Aortic smooth muscle cell (primary cell): ENCODE results near the gene SLC35E4. TPM values are rescaled to one million over a fixed set of nuclear protein-coding genes. Genes with fewer than 3 reads are reported as not detected.

Experiments used
- total RNA-seq: library from RNA; depleted of rRNA; stranded (reverse); fragments of >200 nt; gene quantifications from 2 replicates; pipeline ENCODE4 v1.2.3, GENCODE V29; 2014

Gene SLC35E4, protein sequence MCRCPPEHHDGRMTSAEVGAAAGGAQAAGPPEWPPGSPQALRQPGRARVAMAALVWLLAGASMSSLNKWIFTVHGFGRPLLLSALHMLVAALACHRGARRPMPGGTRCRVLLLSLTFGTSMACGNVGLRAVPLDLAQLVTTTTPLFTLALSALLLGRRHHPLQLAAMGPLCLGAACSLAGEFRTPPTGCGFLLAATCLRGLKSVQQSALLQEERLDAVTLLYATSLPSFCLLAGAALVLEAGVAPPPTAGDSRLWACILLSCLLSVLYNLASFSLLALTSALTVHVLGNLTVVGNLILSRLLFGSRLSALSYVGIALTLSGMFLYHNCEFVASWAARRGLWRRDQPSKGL
- total RNA-seq = 15.2 and 18.9 TPM in 2 replicates

DNA sequence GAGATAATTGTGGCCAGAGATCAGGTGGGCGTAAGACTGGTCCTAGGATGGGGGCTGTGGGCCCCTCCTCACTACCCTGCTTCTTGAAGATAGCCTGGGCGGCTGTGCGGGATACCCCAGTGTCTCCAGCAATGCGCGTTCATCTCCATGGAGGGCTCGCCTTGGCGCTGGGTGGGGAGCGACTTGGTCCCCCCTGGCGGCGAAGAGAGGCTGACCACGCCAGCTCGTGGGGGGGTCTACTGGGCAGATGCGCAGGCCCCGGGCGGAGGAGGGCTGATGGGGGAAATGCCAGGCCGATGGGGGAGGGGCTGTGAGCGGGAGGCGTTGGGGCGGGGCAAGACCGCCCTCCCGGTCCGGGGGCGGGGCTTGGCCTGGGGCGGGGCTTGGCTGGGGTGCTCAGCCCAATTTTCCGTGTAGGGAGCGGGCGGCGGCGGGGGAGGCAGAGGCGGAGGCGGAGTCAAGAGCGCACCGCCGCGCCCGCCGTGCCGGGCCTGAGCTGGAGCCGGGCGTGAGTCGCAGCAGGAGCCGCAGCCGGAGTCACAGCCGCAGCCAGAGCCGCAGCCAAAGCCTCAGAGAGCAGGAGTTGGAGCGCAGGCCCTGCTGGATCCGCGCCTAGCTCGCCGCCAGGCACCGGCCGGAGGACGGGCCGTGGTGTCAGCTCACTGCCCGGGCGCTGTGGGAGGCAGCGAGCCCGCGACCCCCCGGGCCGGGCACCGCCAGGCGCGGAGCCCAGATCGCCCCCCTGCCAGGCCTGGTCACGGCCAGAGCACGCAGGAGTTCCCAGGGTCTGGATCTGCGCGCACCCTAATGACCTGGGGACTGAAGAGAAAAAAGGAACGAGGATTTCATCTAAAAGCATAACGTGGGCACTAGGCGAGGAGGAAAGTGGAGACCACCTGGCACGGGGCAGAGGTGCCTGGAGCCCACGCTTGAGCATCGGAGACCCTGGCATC is at the start of gene SLC35E4:
Gene SLC35E4, plus strand, starts transcription at position 509 of the 953 bp plus-strand sequence. CDS start 670 bp downstream, outside the sequence.

DNA sequence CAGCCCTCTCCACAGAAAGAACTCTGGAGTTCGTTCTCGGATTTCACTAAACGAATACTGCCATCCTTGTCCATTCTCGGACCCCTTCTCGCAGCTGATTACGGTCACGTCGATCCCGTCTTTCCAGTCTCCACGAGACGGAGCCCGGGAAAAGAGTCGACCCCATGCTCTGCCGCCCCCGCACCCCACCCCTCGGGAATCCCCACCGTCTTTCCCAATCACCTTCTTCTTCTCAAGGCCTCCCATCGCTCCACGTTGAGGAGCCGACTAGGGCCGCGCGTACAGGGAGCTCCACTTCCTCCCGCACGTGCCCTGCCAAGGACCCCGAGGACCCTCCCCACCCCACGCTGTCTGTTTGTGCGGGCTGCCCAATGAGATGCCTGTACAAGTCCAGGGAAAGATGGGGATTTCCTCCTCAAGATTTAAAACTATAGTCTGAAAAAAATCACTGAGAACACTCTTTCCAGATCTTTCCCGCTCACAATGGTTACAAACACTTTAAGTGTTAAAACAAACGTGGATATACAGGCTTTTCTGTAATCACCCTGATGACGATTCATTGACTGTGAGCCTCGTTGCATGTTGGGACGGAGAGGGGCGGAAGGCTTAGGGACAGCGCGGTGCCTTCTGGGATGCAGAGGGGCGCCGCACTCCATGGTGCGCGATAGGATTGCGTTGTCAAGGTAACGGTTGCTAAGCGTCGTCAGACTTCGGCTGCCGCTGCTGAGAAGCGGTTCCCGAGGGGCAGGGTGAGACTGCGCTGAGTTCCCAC is 43.8 kb upstream of the SLC35E4 start, which contains the start of gene PES1:
Gene PES1, minus strand, starts transcription at position 323 of the 772 bp plus-strand sequence. Its CDS starts 77 bp downstream, at position 246.

DNA sequence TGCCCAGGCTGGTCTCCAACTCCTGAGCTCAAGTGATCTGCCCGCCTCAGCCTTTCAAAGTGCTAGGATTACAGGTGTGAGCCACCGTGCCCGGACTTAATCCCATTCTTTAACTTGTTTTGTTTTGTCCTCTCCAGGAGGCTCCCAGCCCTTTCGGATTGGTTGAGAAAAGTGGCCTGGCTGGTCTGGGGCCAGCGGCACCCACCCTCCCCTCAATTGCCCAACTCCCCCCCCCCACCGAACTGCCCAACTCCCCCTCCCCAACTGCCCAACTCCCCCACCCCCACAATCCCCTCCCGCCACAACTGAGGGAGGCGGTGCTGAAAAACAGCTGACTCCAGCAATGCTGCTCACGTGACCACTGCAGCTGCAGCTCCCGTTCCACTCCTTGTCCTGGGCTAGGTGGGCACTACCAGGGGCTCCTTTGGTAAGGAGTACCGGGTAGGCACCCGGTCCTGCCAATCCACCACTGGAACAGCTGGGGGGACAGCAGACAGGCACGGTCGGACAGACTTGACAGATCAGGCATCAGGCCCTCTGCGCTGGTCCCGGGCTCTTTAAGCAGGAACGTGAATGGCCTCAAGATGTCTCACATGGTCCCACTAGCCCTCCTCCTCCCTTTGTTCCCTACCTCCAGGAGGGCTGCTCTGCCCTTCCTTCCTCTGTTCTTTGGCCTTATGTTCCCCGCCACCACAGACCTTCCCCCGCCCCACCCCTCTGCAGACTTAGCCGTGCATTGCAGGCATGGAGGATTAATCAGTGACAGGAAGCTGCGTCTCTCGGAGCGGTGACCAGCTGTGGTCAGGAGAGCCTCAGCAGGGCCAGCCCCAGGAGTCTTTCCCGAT is 28.9 kb upstream of the SLC35E4 start, which contains the start of gene TCN2:
Gene TCN2, plus strand, starts transcription at position 720 of the 845 bp plus-strand sequence. CDS start 158 bp downstream, outside the sequence.

DNA sequence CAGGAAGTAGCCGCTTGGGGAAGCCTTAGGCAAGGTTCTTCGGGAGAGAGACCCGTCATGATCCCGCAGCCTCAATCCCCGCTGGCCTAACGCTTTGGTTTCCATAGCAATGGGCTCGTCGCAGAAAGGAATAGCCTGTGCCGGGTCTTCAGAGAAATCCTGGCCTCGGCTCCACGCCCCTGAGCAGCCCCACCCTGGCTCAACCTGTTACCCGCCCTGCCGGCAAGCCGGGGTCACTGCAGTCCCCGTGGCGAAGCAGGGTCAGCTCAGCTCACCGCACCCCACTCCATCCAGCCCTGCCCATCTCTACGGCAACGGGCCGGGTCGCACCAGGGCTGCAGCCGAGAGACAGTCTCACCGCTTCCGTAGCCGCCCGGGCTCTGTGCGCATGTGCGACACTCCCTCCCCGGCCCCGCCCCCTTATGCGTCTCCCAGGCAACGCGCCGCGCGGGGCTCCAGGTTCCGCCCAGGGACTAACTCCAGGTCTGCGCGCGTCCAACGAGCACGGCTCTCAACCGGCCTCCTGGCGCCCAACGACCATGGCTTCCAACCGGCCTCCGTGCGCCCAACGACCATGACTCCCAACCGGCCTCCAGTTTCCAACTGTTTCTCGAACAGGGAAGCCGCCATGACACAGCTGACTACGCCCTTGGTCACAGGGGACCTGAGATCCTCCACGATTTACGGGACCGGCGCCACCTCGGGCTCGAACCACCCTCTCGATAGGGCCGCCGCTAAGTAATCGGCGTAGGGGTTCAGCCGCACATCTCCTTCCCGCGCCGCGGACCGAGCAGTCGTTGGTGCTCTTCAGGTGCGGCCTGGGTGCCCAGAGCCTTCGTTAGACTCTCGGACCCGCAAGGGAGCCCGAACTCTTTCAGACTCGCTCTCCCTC is 32.2 kb downstream of the SLC35E4 start, which contains the start of gene DUSP18:
Gene DUSP18, minus strand, starts transcription at position 382 of the 892 bp plus-strand sequence. CDS start 3,872 bp downstream, outside the sequence.

DNA sequence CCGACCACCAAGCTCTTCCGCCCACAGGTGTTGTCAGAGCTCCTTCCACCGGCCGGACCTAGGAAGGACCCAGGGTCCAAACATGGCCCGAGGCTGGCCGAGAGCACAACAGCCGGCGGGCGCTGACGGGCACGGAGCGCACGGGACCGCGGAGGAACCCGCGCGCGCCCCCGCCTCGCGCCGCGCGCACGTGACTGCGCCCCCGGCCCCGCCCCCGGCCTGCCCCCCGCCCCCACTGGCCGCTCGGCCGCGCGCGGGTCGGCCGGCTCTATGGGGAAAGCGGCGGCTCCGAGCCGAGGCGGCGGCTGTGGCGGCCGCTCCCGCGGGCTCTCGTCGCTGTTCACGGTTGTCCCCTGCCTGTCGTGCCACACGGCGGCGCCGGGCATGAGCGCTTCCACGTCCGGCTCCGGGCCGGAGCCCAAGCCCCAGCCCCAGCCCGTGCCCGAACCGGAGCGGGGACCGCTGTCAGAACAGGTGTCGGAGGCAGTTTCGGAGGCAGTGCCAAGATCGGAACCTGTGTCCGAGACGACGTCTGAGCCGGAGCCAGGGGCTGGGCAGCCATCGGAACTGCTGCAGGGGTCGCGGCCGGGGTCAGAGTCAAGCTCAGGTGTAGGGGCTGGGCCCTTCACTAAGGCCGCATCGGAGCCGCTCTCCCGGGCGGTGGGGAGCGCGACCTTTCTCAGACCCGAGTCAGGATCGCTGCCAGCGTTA is 59.2 kb downstream of the SLC35E4 start, which contains the start of gene OSBP2:
Gene OSBP2, plus strand, starts transcription at position 235 of the 711 bp plus-strand sequence. Its CDS starts 36 bp downstream, at position 271.

Other genes starting within 250 kb of the SLC35E4 start
- gene RNF215, start 248.4 kb upstream of the SLC35E4 start, total RNA-seq = 21.0 and 25.9 TPM in 2 replicates
- 10.2 and 11.6 TPM in 2 replicates for gene SEC14L2, start 238.8 kb upstream of the SLC35E4 start, total RNA-seq
- 3.1 and 5.4 TPM in 2 replicates for gene MTFP1, start 210.0 kb upstream of the SLC35E4 start, total RNA-seq
- not detected in 2 replicates for gene SEC14L3, start 163.8 kb upstream of the SLC35E4 start, total RNA-seq
- gene SEC14L4, start 130.1 kb upstream of the SLC35E4 start, total RNA-seq = under 0.01 TPM in 1 of 2 replicates, not detected in the other
- gene SEC14L6, start 89.0 kb upstream of the SLC35E4 start, total RNA-seq = 0.12 and 0.13 TPM in 2 replicates
- 0.06 TPM in 1 of 2 replicates, not detected in the other for gene GAL3ST1, start 61.1 kb upstream of the SLC35E4 start, total RNA-seq
- 80.8 and 106 TPM in 2 replicates for gene PES1, start 43.9 kb upstream of the SLC35E4 start, total RNA-seq
- 6.8 and 7.7 TPM in 2 replicates for gene TCN2, start 28.6 kb upstream of the SLC35E4 start, total RNA-seq
- 7.8 and 10.1 TPM in 2 replicates for gene DUSP18, start 32.1 kb downstream of the SLC35E4 start, total RNA-seq
- 2.2 and 2.9 TPM in 2 replicates for gene OSBP2, start 59.1 kb downstream of the SLC35E4 start, total RNA-seq